GM21717 (cell line): Measurements from ENCODE around the gene ARHGAP24.

Experiments used
- ATAC-seq: cut with Tn5 transposase; IDR thresholded peaks from one replicate; pipeline ENCODE4 v1.9.1; 2021; ENCODE audit warnings: mild to moderate bottlenecking, moderate library complexity; ENCODE audit not compliant: unreplicated experiment

ARHGAP24 gene

GRCh38 chr4:85733798-85734197 is 258.8 kb downstream of the ARHGAP24 start:
- no peak for ATAC-seq

- no peak for ATAC-seq
These were observed 259.5 kb downstream of the ARHGAP24 start for GRCh38 chr4:85734424-85734831.

GRCh38 chr4:85736571-85736970 is 261.6 kb downstream of the ARHGAP24 start:
- no peak for ATAC-seq

- ATAC-seq: no peak
These were observed 262.3 kb downstream of the ARHGAP24 start for GRCh38 chr4:85737254-85737653.

- ATAC-seq: no peak
These were observed 263.8 kb downstream of the ARHGAP24 start for GRCh38 chr4:85738721-85739120.

GRCh38 chr4:85740431-85740861 is 265.5 kb downstream of the ARHGAP24 start:
- no peak for ATAC-seq

DNA sequence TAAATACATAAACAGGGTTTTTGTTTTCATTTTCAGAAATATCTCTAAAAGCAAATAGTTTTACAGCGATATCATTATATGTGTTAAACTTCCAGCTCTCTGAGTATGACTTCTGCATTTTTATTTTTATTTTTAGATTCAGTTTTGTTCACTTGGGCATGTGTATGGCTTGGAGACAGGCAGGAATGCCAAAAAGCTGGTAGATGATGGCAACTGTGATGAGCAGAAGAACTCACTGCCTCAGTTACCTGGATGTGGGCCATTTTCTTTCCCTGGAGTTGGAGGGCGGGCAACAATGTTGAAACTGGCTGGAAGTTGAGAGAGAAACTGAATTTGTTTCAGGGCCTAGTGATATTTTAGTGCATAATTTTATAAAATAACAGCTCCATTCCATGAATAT is 266.4 kb downstream of the ARHGAP24 start:
- ATAC-seq: no peak

GRCh38 chr4:85741921-85742591 is 267.1 kb downstream of the ARHGAP24 start:
- no peak for ATAC-seq

- ATAC-seq: no peak
These were observed 270.0 kb downstream of the ARHGAP24 start for GRCh38 chr4:85744950-85745349.

DNA sequence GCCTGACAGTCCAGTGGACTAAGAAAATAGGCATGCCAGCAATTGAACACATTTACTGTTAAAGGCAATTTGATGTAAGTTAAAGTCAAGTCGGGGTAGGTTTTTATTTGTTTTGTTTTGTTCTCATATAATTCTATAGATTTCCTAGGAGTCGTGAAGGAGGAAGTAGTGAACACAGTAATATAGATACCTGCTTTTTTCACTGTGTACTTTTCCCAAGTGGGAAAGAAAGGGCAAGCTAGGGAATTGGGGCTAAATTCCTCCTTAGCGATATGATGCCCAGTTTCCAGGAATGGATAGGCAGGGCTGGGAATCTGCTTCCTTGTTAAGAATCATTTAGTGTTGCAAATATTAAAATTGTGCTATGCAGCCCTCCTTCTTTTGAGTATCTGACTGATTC is 271.0 kb downstream of the ARHGAP24 start:
- ATAC-seq: no peak

DNA sequence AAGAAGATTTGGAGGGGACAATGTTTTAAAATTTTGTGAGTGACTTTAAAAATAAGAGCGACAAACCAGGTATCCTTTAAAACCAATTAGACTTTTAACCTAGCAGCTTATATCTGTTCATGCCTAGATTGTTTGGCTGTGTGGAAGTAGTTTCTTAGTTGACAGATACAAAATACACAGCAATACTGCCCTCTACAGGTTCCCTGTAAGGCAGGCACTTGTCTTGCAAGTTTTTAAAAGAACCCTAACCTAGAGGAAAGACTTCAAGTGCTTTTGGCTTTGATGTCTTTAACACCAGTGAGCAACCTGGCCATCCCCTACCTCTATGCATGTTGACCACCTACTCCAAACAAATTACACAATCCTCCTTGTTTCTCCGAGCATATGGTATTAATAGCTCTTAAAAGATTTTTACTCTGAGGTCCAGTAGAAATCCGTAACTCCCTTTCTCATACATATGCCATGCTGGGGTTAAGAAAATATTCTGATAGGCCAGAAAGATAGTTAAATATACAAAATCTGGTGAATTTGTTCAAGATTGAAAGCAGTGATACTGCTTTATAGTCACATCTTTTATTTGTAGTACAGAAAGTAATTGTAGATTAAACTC is 273.0 kb downstream of the ARHGAP24 start:
- ATAC-seq: peak; percentile 75

GRCh38 chr4:85748654-85749053 is 273.7 kb downstream of the ARHGAP24 start:
- no peak for ATAC-seq

DNA sequence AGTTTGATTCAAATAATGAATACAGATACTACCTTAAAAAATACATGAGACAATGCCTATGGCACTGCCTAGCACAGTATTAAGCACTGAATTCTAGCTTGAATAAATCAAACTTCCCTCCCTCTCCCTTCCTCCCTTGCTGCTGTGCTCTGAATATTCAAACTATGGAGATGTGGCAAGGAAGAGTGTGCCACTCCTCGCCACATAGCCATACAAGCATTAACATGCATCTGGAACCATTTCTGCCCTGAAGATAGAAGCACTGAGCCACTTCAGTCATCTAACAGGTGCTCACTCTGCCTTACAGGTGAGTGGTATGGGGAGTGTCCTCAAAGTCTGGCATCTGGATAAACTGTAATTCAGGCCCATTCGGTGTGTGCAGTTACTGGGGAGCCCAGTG is 276.9 kb downstream of the ARHGAP24 start:
- ATAC-seq: no peak

GRCh38 chr4:85755285-85755684 is 280.3 kb downstream of the ARHGAP24 start:
- ATAC-seq: no peak

GRCh38 chr4:85756938-85757337 is 282.0 kb downstream of the ARHGAP24 start:
- ATAC-seq: no peak

GRCh38 chr4:85759388-85759787 is 284.4 kb downstream of the ARHGAP24 start:
- no peak for ATAC-seq

- no peak for ATAC-seq
These were observed 285.6 kb downstream of the ARHGAP24 start for GRCh38 chr4:85760511-85760910.

DNA sequence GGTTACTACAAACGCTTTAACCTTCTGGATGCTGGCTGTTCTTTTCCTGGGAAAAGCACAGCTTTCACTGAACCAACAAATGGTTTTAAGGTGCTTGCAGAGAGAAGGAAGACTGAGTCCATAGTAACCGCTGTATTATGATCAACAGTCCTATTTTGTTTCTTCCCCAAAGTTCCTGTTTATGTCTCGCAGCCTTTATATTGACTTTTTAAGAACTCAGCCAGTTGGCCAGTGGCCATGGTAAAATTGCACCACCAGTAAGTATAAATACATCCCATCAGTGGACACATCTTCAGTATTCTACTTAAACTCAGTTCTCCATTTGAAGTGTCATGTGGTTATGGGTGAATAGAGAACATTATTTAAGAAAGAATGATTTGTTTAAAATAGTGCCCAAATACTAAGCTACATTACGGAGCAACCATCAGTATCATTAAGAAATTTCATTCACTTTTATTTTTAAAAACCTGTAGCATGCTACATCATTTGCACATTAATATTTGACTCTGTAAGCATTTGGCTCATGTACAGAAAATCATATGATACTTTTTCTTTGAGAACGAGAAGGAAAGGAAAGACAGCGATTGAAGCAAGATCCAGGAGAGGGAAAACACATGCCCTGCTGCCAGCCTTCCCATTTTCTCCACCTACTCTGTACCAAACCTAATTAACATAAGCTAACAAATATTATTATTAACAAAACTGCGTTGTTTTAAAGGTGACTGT is 287.0 kb downstream of the ARHGAP24 start:
- ATAC-seq: no peak

DNA sequence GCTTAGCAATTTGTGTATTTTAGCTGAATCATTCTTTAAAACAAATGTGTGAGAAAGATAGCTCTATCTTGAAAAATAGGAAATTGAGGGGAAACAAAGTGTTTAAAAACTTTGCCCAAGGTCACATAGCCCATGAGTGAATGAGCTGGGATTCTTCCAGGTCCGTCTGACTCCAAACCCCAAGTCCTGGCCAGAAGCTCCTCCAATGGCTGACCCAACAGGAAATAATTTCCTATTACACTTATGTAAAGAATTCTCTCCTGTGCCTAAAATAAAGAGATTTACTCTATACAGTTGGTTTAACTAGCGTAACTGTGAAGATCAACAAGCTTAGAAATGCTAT is 287.6 kb downstream of the ARHGAP24 start:
- ATAC-seq: no peak

DNA sequence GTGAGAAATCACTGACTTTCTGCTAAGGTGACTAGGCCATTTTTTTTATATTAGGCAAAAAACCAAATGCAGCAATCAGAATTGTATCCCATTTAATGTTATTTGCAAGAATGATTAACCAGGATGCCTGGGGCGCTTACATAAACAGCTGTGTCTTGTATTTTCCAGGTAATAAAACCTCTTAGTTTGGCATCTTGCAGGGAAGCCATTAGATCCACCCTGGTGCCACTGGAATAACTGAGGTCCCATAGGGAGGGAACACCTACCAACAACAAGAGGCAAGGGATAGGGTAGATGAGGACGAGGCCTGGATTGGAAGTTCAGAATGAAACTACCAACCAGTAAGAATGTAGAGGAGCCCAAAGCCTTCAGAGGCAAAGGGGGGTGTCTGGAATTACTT is 288.3 kb downstream of the ARHGAP24 start:
- ATAC-seq: no peak

DNA sequence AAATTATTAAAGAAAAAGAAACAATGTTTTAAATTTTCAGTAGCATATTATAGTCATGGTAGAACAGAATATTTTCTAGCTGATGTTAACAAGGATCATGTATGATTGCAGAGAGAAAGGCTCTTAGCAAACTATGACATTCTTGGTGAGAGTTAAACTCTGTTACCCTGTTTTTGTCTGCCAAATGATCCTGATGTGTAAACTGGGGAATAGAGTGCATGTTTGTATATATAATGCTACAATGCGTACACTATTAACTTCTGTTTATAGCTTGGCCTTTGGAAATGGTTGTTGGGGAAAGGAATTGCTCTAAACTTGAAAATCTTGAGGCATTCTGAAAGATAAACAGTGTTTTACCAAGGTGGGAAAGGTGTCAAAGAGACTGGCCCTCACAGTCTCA is 292.7 kb downstream of the ARHGAP24 start:
- no peak for ATAC-seq

DNA sequence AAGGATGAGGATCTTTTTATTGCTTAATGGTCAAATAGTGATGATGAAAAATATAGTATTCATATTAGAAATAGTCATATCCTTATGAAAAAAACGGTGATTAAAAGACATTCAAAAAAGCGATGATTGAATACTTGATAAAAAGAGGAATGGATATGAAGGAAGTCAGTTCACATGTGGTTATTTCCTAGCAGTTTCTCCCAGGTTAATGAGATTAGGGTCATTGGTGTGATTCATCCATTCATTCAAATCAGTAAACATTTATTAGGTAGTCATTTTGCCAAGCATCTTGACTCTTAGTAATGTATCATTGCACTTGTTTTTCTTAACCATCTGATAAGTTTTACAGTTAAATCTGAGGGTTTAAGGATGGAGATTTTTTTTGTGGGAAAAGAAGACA is 294.1 kb downstream of the ARHGAP24 start:
- ATAC-seq: no peak
